ENCODE results near the gene TMEM120B. TPM values are rescaled to one million over a fixed set of nuclear protein-coding genes. Genes with fewer than 3 reads are reported as not detected.
A peak's percentile ranks its signal among the peaks of the same experiment; 100 is the strongest.
"Not testable (repeated sequence)": the region's sequence is repeated elsewhere in the genome, so short reads cannot be mapped to it uniquely, and the experiment has no call there.

The TMEM120B gene
- total RNA-seq, 2 experiments from 2014 or later, result 7.6 to 8.2 TPM

GRCh38 chr12:121748218-121748570 lies 35.6 kb downstream of the TMEM120B start:
- peaks cover 2% of the 10 kb centered on the region for H3K4me1 Mint-ChIP-seq (ENCODE audit: low read depth)
- no peak for DNase-seq
- ATAC-seq, result no peak
- H3K27me3 Mint-ChIP-seq (ENCODE audit: low read depth), result no peaks in the 10 kb centered on the region
- no peaks in the 10 kb centered on the region for H3K9me3 Mint-ChIP-seq (ENCODE audit: insufficient read depth)
- no peak overlapping the region for H3K4me3 Mint-ChIP-seq
- ChIA-PET CTCF (interaction anchor here (1.6 kb wide), 1 partner anchor 46 kb away, joined by 4 read pairs; no protein-coding TSS in a partner anchor), POLR2A (no interaction called here)
- H3K36me3 Mint-ChIP-seq (ENCODE audit: low read depth), result peaks cover 10% of the 10 kb centered on the region
- H3K27ac Mint-ChIP-seq, result no peak overlapping the region

- ChIA-PET CTCF (interaction anchor here (1.6 kb wide), 1 partner anchor 46 kb away, joined by 4 read pairs; no protein-coding TSS in a partner anchor), POLR2A (no interaction called here)
- H3K4me1 Mint-ChIP-seq (ENCODE audit: low read depth), result peaks cover 2% of the 10 kb centered on the region
- ATAC-seq (no peak), DNase-seq (no peak)
- no peak overlapping the region for H3K27ac Mint-ChIP-seq
- H3K4me3 Mint-ChIP-seq, result no peak overlapping the region
- H3K36me3 Mint-ChIP-seq (ENCODE audit: low read depth), result peaks cover 10% of the 10 kb centered on the region
- H3K9me3 Mint-ChIP-seq (ENCODE audit: insufficient read depth), result no peaks in the 10 kb centered on the region
- no peaks in the 10 kb centered on the region for H3K27me3 Mint-ChIP-seq (ENCODE audit: low read depth)
Measured at GRCh38 chr12:121748571-121749265, 36.2 kb downstream of the TMEM120B start.

GRCh38 chr12:121749267-121749666 lies 36.7 kb downstream of the TMEM120B start:
- Mint-ChIP-seq H3K36me3 (ENCODE audit: low read depth) (peaks cover 10% of the 10 kb centered on the region), H3K9me3 (ENCODE audit: insufficient read depth) (no peaks in the 10 kb centered on the region), H3K4me1 (ENCODE audit: low read depth) (peaks cover 2% of the 10 kb centered on the region), H3K4me3 (no peak overlapping the region), H3K27ac (no peak overlapping the region), H3K27me3 (ENCODE audit: low read depth) (no peaks in the 10 kb centered on the region)
- POLR2A ChIA-PET, result no interaction called here
- CTCF ChIA-PET, result interaction anchor here (1.6 kb wide), 1 partner anchor 45 kb away, joined by 4 read pairs; no protein-coding TSS in a partner anchor
- DNase-seq, result no peak
- no peak for ATAC-seq

GRCh38 chr12:121750507-121750955 lies 38.0 kb downstream of the TMEM120B start:
- ATAC-seq (peak; percentile 46), DNase-seq (no peak)
- H3K4me1 Mint-ChIP-seq (ENCODE audit: low read depth), result peaks cover 6% of the 10 kb centered on the region
- CTCF ChIA-PET, result no interaction called here
- H3K27ac Mint-ChIP-seq, result no peak overlapping the region
- H3K9me3 Mint-ChIP-seq (ENCODE audit: insufficient read depth), result no peaks in the 10 kb centered on the region
- no peak overlapping the region for H3K4me3 Mint-ChIP-seq
- H3K27me3 Mint-ChIP-seq (ENCODE audit: low read depth), result no peaks in the 10 kb centered on the region
- peaks cover 11% of the 10 kb centered on the region for H3K36me3 Mint-ChIP-seq (ENCODE audit: low read depth)
- POLR2A ChIA-PET, result no interaction called here

DNA sequence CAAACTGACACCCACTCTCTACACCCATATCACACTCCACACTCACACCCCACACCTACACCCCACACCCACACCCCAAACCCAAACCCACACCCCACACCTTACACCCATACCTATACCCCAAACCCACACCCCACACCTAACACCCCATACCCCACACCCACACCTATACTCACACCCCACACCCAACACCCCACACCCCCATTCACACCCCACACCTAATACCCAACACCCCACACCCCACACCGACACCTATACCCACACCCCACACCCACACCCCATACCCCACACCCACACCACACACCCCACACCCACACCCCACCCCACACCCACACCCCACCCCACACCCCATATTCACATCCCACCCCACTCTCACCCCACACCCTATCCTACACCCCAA lies 38.5 kb downstream of the TMEM120B start:
- no peaks in the 10 kb centered on the region for H3K9me3 Mint-ChIP-seq (ENCODE audit: insufficient read depth)
- peaks cover 12% of the 10 kb centered on the region for H3K36me3 Mint-ChIP-seq (ENCODE audit: low read depth)
- ChIA-PET POLR2A (no interaction called here), CTCF (no interaction called here)
- no peak for DNase-seq
- H3K4me3 Mint-ChIP-seq, result no peak overlapping the region
- peaks cover 11% of the 10 kb centered on the region for H3K4me1 Mint-ChIP-seq (ENCODE audit: low read depth)
- no peaks in the 10 kb centered on the region for H3K27me3 Mint-ChIP-seq (ENCODE audit: low read depth)
- no peak for ATAC-seq
- H3K27ac Mint-ChIP-seq, result no peak overlapping the region

GRCh38 chr12:121751749-121752351 lies 39.3 kb downstream of the TMEM120B start:
- DNase-seq (no peak), ATAC-seq (no peak)
- ChIA-PET CTCF (no interaction called here), POLR2A (interaction anchor here (1.1 kb wide), 1 partner anchor 40 kb away, joined by 3 read pairs; no protein-coding TSS in a partner anchor)
- Mint-ChIP-seq H3K4me1 (ENCODE audit: low read depth) (peaks cover 19% of the 10 kb centered on the region), H3K27me3 (ENCODE audit: low read depth) (no peaks in the 10 kb centered on the region), H3K4me3 (no peak overlapping the region), H3K9me3 (ENCODE audit: insufficient read depth) (no peaks in the 10 kb centered on the region), H3K27ac (peak overlapping the region; percentile 30), H3K36me3 (ENCODE audit: low read depth) (peaks cover 14% of the 10 kb centered on the region)

DNA sequence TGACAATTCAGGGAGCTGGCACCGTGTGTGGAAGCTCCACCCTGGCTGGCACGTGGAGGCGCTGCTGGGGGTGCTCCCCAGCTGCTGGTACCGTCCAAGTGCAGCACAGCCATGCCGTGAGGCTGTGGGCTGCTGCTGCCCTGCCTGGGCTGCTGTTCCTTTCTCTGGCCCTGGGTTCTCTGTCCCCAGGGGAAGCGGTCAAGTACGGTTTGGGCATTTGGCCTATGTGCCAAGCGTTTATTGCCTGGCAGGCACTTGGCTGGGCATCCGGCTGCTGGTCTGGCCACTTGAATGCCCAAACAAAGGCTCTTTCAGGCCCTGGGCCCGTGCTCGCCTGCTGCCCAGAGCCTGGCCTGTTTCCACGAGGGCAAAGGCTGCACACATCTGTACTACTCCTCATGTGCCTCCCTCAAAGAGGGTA lies 41.3 kb downstream of the TMEM120B start:
- CTCF ChIA-PET, result no interaction called here
- DNase-seq (no peak), ATAC-seq (no peak)
- POLR2A ChIA-PET, result no interaction called here
- Mint-ChIP-seq H3K4me1 (ENCODE audit: low read depth) (peaks cover 23% of the 10 kb centered on the region), H3K9me3 (ENCODE audit: insufficient read depth) (no peaks in the 10 kb centered on the region), H3K27me3 (ENCODE audit: low read depth) (no peaks in the 10 kb centered on the region), H3K27ac (no peak overlapping the region), H3K36me3 (ENCODE audit: low read depth) (peaks cover 14% of the 10 kb centered on the region), H3K4me3 (no peak overlapping the region)

- H3K36me3 Mint-ChIP-seq (ENCODE audit: low read depth), result peaks cover 14% of the 10 kb centered on the region
- H3K9me3 Mint-ChIP-seq (ENCODE audit: insufficient read depth), result no peaks in the 10 kb centered on the region
- H3K27ac Mint-ChIP-seq, result no peak overlapping the region
- ATAC-seq, result no peak
- H3K4me3 Mint-ChIP-seq, result no peak overlapping the region
- peaks cover 23% of the 10 kb centered on the region for H3K4me1 Mint-ChIP-seq (ENCODE audit: low read depth)
- H3K27me3 Mint-ChIP-seq (ENCODE audit: low read depth), result no peaks in the 10 kb centered on the region
- ChIA-PET CTCF (interaction anchor here (3.1 kb wide), 1 partner anchor 40 kb away, joined by 27 read pairs; the partner anchor contains the start of gene RHOF), POLR2A (no interaction called here)
- no peak for DNase-seq
Measured at GRCh38 chr12:121754836-121755235, 42.3 kb downstream of the TMEM120B start.

GRCh38 chr12:121755591-121755990 lies 43.0 kb downstream of the TMEM120B start:
- ATAC-seq, result no peak
- H3K27ac Mint-ChIP-seq, result no peak overlapping the region
- H3K9me3 Mint-ChIP-seq (ENCODE audit: insufficient read depth), result no peaks in the 10 kb centered on the region
- no peaks in the 10 kb centered on the region for H3K27me3 Mint-ChIP-seq (ENCODE audit: low read depth)
- peaks cover 11% of the 10 kb centered on the region for H3K36me3 Mint-ChIP-seq (ENCODE audit: low read depth)
- POLR2A ChIA-PET, result interaction anchor here (1.1 kb wide), 1 partner anchor 11 kb away, joined by 3 read pairs; no protein-coding TSS in a partner anchor
- CTCF ChIA-PET, result interaction anchor here (0.9 to 3.1 kb wide), 6 partner anchors 12 to 44 kb away, joined by 3 to 27 read pairs (median 4); partner anchors contain the start of gene RHOF
- DNase-seq, result no peak
- peaks cover 23% of the 10 kb centered on the region for H3K4me1 Mint-ChIP-seq (ENCODE audit: low read depth)
- H3K4me3 Mint-ChIP-seq, result no peak overlapping the region

DNA sequence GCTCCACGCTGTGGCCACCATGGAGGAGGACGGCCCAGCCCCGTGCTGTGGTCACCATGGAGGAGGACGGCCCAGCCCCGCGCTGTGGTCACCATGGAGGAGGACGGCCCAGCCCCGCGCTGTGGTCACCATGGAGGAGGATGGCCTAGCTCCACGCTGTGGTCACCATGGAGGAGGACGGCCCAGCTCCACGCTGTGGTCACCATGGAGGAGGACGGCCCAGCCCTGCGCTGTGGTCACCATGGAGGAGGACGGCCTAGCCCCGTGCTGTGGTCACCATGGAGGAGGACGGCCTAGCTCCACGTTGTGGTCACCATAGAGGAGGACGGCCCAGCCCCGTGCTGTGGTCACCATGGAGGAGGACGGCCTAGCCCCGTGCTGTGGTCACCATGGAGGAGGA lies 46.0 kb downstream of the TMEM120B start:
- ATAC-seq; H3K27ac Mint-ChIP-seq; DNase-seq; H3K9me3 Mint-ChIP-seq (ENCODE audit: insufficient read depth); H3K27me3 Mint-ChIP-seq (ENCODE audit: low read depth); H3K36me3 Mint-ChIP-seq (ENCODE audit: low read depth); POLR2A ChIA-PET; H3K4me3 Mint-ChIP-seq: not testable (repeated sequence)
- CTCF ChIA-PET, result interaction anchor here (0.7 kb wide), 1 partner anchor 36 kb away, joined by 4 read pairs; no protein-coding TSS in a partner anchor
- peaks cover 21% of the 10 kb centered on the region for H3K4me1 Mint-ChIP-seq (ENCODE audit: low read depth)

DNA sequence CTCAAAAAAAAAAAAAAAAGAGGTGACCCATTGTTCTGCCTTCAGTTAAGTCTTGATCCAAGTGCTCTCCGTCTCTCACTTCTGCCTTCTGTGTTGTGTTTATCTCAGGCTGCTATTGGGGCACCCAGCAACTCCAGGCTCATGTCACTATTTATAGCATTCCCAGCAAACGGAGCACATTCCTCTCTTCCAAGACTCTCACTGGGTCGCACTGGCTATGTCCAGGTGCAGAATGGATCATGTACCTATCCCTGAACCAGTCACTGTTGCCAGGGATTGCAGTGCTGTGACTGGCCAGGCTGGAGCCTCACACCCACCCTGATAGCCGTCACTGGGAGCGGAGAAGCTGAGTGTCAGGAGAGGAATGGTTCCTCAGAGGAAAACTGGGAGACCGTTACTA lies 49.7 kb downstream of the TMEM120B start:
- CTCF ChIA-PET, result interaction anchor here (3.3 kb wide), 1 partner anchor 11 kb away, joined by 12 read pairs; no protein-coding TSS in a partner anchor
- Mint-ChIP-seq H3K9me3 (ENCODE audit: insufficient read depth) (no peaks in the 10 kb centered on the region), H3K4me1 (ENCODE audit: low read depth) (peaks cover 2% of the 10 kb centered on the region), H3K27ac (no peak overlapping the region), H3K27me3 (ENCODE audit: low read depth) (no peaks in the 10 kb centered on the region), H3K4me3 (no peak overlapping the region), H3K36me3 (ENCODE audit: low read depth) (no peaks in the 10 kb centered on the region)
- POLR2A ChIA-PET, result no interaction called here
- no peak for DNase-seq
- no peak for ATAC-seq

- ChIA-PET CTCF (interaction anchor here (2.7 kb wide), 2 partner anchors 8 to 30 kb away, joined by 16 read pairs; no protein-coding TSS in a partner anchor), POLR2A (no interaction called here)
- H3K9me3 Mint-ChIP-seq (ENCODE audit: insufficient read depth), result no peaks in the 10 kb centered on the region
- peaks cover 2% of the 10 kb centered on the region for H3K4me1 Mint-ChIP-seq (ENCODE audit: low read depth)
- H3K27me3 Mint-ChIP-seq (ENCODE audit: low read depth), result no peaks in the 10 kb centered on the region
- ATAC-seq (no peak), DNase-seq (no peak)
- H3K27ac Mint-ChIP-seq, result no peak overlapping the region
- H3K4me3 Mint-ChIP-seq, result no peak overlapping the region
- no peaks in the 10 kb centered on the region for H3K36me3 Mint-ChIP-seq (ENCODE audit: low read depth)
Measured at GRCh38 chr12:121764808-121765207, 52.3 kb downstream of the TMEM120B start.
